Renal cortex interstitium (tissue), 15 donors: ENCODE measurements around the gene MICA. TPM values are rescaled to one million over a fixed set of nuclear protein-coding genes. Genes with fewer than 3 reads are reported as not detected.
A peak's percentile ranks its signal among the peaks of the same experiment; 100 is the strongest.
"Not testable (repeated sequence)": the region's sequence is repeated elsewhere in the genome, so short reads cannot be mapped to it uniquely, and the experiment has no call there.

Experiments
- DNase-seq, 11 donors: peaks; one replicate each; pipeline ENCODE4 v3.0.0-alpha.2; 2013; ENCODE audit warnings: low read depth in 9 of 11, low spot score in 4 of 11; ENCODE audit errors: extremely low read depth in 1 of 11
- long read RNA-seq, 16 experiments: transcript quantifications; one replicate each; lab custom pipeline, GENCODE V29; 2026
- polyA plus RNA-seq, 3 donors: library from polyadenylated mRNA; unstranded; fragments of 120-200 nt; gene quantifications; one replicate each; pipeline ENCODE4 v1.2.1, GENCODE V29; 2013; ENCODE audit not compliant: insufficient read length in 3 of 3

MICA gene
- polyA plus RNA-seq = 10 to 100 TPM in 1 of 3 donors, 1 to 10 TPM in 2; 5.7 to 10.9 (median 7.3) TPM
- long read RNA-seq, donor 1, partial matches to known transcripts = 0 of 2 reads
- long read RNA-seq, donor 1, other reads (novel, unspliced or antisense) = 0 of 2 reads
- long read RNA-seq, donor 2 = 0 reads
- long read RNA-seq, donor 3, partial matches to known transcripts = 0 of 1 reads
- long read RNA-seq, donor 3, other reads (novel, unspliced or antisense) = 0 of 1 reads
- long read RNA-seq, donor 4, partial matches to known transcripts = 0 of 1 reads
- long read RNA-seq, donor 4, other reads (novel, unspliced or antisense) = 0 of 1 reads
- long read RNA-seq, donor 5 = 0 reads
- long read RNA-seq, donor 6 = 0 reads
- long read RNA-seq, donor 7, partial matches to known transcripts = 0 of 3 reads
- long read RNA-seq, donor 7, other reads (novel, unspliced or antisense) = 0 of 3 reads
- long read RNA-seq, donor 8 = 0 reads
- long read RNA-seq, donor 9, partial matches to known transcripts = 0 of 3 reads
- long read RNA-seq, donor 9, other reads (novel, unspliced or antisense) = 0 of 3 reads
- long read RNA-seq, donor 10, partial matches to known transcripts = 0 of 3 reads
- long read RNA-seq, donor 10, other reads (novel, unspliced or antisense) = 0 of 3 reads
- long read RNA-seq, donor 11, partial matches to known transcripts = 0 of 3 reads
- long read RNA-seq, donor 11, other reads (novel, unspliced or antisense) = 0 of 3 reads
- long read RNA-seq, donor 12, partial matches to known transcripts = 0 of 2 reads
- long read RNA-seq, donor 12, other reads (novel, unspliced or antisense) = 0 of 2 reads
- long read RNA-seq, donor 13 = 0 reads
- long read RNA-seq, donor 14, partial matches to known transcripts = 0 of 5 reads
- long read RNA-seq, donor 14, other reads (novel, unspliced or antisense) = 0 of 5 reads
- long read RNA-seq, donor 15, partial matches to known transcripts = 0 of 1 reads
- long read RNA-seq, donor 15, other reads (novel, unspliced or antisense) = 0 of 1 reads
- long read RNA-seq, donor 16, partial matches to known transcripts = 0 of 4 reads
- long read RNA-seq, donor 16, other reads (novel, unspliced or antisense) = 0 of 4 reads

DNA sequence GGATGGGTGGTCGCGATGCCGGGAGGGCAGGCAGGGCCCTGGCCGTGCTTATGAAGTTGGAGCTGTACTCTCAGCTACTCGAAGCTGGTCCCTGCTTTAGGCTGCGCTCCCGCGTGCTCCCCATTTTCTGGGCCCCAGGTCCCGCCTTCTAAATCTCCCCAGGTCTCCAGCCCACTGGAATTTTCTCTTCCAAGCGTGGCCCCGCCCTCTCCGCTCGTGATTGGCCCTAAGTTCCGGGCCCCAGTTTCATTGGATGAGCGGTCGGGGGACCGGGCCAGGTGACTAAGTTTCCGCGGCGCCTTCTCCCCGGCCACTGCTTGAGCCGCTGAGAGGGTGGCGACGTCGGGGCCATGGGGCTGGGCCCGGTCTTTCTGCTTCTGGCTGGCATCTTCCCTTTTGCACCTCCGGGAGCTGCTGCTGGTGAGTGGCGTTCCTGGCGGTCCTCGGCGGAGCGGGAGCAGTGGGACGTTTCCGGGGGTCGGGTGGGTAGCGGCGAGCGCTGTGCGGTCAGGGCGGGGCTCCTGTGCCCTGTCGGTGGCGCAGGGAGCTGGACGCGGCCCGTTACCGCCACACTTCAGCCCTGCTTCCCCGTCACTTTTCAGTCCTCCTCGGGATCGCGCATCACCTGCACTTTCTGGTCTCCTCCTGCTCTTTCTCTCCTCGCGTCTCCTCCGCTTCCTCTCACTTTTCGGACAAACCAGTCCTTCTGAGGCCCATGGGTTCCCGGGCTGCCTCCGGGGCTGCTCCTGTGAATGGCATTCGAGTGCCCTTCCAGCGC lies at the start of gene MICA:
Gene MICA, plus strand, starts transcription at position 313 of the 778 bp plus-strand sequence. Its CDS starts 38 bp downstream, at position 351.
- DNase-seq = peak; percentile 56 to 83 (median 81)

DNA sequence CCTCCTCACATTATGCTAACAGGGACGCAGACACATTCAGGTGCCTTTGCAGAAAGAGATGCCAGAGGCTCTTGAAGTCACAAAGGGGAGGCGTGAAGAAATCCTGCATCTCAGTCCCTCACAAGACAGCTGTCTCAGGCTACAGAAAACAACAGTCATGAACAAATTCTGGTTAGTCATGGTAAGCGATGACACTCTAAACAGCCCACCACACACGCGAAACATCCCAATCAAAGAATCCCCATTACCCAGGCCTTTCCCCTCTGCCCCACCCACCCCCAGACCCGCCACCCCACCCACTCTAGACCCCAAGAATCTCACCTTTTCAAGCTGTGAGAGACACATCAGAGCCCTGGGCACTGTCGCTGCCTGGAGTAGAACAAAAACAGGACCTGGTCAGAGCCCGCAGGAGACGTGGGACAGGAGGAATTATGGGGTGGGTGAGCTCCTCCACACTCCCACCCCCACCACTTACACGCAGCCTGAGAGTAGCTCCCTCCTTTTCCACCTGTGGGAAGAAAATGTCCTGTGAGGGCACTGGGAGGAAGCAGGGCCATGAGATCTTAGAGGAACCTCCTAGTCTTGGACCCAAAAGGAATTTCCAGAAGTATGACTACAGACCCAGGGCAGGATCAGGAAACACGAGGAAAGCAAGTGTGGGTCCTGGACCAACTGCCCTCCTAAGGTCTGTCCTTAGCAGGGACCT lies 49.1 kb upstream of the MICA start:
- DNase-seq = no peak

DNA sequence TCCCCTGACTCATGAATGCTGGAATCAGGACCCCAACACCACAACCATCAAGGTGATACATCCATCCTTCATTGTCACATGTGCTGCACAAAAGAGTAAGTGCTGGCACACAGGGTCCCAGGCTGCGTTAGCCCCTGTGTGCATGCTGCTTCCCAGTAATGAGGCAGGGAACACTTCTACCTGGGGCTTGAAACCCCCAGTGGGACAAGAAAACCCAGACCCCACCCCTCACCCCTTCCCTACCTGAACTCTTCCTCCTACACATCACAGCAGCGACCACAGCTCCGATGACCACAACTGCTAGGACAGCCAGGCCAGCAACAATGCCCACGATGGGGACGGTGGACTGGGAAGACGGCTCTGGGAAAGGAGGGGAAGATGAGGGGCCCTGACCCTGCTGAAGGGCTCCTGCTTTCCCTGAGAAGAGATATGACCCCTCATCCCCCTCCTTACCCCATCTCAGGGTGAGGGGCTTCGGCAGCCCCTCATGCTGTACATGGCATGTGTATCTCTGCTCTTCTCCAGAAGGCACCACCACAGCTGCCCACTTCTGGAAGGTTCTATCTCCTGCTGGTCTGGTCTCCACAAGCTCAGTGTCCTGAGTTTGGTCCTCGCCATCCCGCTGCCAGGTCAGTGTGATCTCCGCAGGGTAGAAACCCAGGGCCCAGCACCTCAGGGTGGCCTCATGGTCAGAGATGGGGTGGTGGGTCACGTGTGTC lies 48.4 kb upstream of the MICA start:
- DNase-seq = no peak

- DNase-seq = no peak
These were observed 47.8 kb upstream of the MICA start for GRCh38 chr6:31355583-31355948.

DNA sequence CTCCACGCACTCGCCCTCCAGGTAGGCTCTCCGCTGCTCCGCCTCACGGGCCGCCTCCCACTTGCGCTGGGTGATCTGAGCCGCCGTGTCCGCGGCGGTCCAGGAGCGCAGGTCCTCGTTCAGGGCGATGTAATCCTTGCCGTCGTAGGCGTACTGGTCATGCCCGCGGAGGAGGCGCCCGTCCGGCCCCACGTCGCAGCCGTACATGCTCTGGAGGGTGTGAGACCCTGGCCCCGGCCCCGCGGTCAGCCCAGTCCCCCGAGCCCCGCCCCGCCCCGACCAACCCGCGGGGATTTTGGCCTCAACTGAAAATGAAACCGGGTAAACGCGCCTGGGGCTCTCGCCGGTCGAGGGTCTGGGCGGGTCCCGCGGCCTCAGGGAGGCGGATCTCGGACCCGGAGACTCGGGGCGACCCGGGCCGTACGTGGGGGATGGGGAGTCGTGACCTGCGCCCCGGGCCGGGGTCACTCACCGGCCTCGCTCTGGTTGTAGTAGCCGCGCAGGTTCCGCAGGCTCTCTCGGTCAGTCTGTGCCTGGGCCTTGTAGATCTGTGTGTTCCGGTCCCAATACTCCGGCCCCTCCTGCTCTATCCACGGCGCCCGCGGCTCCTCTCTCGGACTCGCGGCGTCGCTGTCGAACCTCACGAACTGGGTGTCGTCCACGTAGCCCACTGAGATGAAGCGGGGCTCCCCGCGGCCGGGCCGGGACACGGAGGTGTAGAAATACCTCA lies 47.0 kb upstream of the MICA start:
- peak in 1 of 11 donors; percentile 7 for DNase-seq

DNA sequence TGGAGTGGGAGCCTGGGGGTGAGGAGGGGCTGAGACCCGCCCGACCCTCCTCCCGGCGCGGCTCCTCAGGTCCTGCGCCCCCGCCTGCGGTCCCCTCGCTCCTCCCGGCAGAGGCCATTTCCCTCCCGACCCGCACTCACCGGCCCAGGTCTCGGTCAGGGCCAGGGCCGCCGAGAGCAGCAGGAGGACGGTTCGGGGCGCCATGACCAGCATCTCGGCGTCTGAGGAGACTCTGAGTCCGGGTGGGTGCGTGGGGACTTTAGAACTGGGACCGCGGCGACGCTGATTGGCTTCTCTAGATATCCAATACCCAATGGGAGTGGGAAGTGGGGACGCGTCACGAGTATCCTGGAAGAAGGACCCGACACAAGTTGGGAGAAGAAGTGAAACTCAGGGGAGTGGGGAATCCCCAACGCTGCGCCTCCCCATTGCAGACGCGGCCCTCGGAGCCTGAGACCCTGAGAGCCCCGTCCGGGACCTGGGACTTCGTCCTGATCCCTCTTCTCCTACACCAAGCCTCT lies 46.4 kb upstream of the MICA start, which contains the start of gene HLA-B:
Gene HLA-B, minus strand, starts transcription at position 234 of the 521 bp plus-strand sequence. Its CDS starts 21 bp downstream, at position 213.
- peak; percentile 47 to 79 (median 61) for DNase-seq

DNA sequence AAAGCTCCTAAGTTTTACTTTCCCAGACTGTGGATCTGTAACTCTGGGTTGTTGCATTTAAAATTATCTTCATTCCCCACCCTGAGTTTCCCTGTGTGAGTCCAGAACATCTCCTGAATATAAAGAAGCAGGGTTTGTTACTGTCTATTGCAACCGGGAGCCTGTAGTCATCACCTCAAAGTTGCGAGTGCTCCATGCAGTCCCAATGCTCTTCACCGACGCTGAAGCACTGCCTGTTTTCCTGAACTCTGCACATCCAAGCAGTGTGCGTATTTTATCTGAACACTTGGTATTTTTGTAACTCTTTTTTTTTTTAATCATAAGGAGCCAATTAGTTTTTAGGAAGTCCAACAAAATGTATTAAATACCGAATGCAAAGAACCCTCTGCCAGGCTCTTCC lies 45.5 kb upstream of the MICA start:
- DNase-seq = no peak

GRCh38 chr6:31358302-31358701 lies 45.1 kb upstream of the MICA start:
- DNase-seq = no peak

- no peak for DNase-seq
These were observed 43.8 kb upstream of the MICA start for GRCh38 chr6:31359581-31359980.

DNA sequence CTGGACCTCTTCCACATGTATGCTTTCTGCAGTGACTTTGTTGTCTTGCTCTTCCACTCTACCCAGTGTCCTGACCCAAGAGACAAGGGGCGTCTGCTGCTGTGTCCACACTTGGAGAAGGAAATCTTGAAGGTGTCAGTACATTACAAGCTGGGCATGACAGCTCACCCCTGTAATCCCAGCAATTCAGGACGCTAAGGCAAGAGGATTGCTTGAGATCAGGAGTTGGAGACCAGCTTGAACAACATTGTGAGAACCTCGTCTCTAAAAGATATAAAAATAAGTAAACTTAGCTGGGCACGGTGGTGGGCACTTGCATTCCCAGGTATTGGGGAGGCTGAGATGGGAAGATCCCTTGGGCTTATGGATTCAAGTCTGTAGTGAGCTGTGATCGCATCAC lies 40.6 kb upstream of the MICA start:
- no peak for DNase-seq

- no peak for DNase-seq
These were observed 39.6 kb upstream of the MICA start for GRCh38 chr6:31363811-31364210.

GRCh38 chr6:31365864-31366263 lies 37.5 kb upstream of the MICA start:
- no peak for DNase-seq

- peak; percentile 73 to 93 (median 81) for DNase-seq
These were observed 36.5 kb upstream of the MICA start for GRCh38 chr6:31366693-31367470.

- DNase-seq = no peak
These were observed 34.9 kb upstream of the MICA start for GRCh38 chr6:31368461-31368860.

DNA sequence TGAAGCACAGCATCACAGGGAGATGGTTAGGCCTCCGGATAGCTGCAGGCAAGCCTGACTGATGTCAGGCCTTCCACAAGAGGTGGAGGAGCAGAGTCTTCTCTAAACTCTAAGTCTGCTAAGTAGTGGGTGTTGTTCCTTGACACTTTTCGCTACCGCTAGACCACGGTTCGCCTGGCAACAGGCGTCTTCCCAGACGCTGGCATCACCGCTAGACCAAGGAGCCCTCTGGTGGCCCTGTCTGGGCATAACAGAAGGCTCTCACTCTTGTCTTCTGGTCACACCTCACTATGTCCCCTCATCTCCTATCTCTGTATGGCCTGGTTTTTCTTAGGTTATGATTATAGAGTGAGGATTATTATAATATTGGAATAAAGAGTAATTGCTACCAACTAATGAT lies 29.3 kb upstream of the MICA start:
- not testable (repeated sequence) for DNase-seq

DNA sequence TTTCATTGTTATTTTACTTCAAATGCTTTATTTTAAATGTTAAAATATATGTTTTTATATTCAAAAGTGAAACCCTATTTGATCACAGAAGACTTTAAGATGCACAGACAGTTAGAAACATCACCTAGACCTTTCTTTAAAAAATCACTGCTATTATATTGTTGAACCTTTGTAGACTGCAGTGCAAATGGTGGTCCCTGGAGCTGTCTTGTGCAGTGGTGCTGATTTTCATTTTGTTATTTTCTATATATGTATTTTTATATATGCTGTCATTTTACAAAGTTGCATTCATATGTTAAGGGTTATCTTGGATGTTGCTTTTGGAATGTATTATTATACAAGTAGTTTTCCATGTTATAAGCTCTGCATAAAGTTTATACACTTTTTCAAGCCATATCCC lies 27.7 kb upstream of the MICA start:
- DNase-seq = no peak
